HTERT RPE-1 (cell line): Measurements from ENCODE around the gene GTF2E1.
"Not testable (repeated sequence)": the region's sequence is repeated elsewhere in the genome, so short reads cannot be mapped to it uniquely, and the experiment has no call there.

ENCODE experiments used
- in situ Hi-C: fragments of 300-500 bp; cut with MboI; formaldehyde crosslinking; loops from 4 replicates; pipeline ENCODE4 v1.14.3; 2020; ENCODE audit warnings: low sequenced_read_pairs

Gene GTF2E1

DNA sequence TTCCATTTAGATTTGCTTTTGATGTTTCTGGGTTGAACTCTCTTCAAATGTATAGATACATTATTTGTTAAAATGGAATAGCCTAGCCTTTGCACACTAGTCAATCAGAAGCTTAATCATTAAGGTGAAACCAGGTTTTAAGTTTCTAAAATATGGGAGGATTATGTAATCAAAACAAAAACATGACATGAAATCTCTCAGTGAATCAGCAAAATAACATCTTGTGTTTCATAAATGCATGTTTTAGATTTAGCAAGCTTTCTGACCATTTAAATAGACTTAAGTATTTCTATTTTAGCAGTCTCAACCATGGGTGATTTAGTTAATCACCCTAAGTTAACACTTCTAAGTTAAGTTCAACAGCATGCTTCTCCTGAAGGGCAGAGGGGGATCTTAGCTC, 11.3 kb downstream of the GTF2E1 start:
- in situ Hi-C loops = no loop called here

DNA sequence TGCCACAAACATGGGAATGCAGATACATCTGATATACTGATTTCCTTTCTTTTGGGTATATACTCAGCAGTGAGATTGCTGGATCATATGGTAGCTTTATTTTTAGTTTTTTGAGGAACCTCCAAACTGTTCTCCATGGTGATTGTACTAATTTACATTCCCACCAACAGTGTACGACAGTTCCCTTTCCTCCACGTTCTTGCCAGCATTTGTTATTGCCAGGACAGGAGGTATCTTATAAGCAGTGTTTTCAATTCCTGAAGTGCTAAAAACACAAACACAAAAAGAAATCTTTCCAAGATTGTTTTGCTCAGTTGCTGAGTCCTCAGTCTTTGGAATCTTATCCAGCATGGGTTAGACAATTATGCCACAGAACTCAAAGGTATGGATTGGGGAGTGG, 13.5 kb downstream of the GTF2E1 start:
- in situ Hi-C loops = no loop called here

DNA sequence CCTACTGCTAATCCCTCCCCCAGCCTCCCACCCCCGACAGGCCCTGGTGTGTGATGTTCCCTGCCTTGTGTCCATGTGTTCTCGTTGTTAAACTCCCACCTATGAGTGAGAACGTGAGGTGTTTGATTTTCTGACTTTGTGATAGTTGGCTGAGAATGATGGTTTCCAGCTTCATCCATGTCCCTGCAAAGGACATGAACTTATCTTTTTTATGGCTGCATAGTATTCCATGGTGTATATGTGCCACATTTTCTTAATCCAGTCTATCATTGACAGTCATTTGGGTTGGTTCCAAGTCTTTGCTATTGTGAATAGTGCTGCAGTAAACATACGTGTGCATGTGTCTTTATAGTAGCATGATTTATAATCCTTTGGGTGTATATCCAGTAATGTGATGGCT, 16.0 kb downstream of the GTF2E1 start:
- in situ Hi-C loops = not testable (repeated sequence)

DNA sequence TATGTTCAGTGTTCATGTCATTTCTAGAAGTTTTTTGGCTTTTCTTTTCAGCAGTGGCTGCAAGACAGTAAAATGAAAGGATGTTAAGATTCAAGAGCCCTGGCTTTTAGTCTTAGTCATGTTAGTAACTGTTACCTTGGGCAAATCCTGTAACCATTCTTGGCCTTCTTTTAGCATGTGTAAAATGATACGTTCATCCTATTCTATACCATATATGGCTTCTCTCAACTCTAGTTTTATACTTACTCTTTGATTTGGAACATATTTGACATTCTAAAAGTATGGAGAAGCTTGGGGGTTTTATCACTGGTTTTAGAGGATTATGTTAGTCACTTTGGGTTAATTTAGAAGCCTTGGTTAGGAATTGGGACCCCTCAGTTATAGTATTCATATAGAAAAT, 20.1 kb downstream of the GTF2E1 start:
- in situ Hi-C loops = no loop called here

DNA sequence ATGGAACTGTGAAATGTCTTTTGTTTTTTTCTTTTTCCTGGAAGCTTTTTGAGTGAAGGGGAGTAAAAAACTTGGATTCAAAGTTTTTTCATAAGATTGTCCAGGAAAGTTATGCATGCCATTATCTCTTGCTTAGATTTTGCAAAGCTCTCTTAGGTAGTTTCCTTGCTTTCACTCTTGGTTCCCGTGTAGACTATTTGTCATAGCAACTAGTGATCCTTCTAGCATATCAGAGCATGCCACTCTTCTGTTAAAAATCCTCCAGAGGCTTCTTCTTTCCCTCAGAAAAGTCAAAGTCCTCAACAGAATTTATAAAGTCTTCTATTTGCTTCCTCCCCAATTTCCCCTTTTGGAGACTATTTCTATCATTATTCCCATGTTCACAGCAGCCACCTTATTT, 21.1 kb downstream of the GTF2E1 start:
- in situ Hi-C loops = no loop called here

DNA sequence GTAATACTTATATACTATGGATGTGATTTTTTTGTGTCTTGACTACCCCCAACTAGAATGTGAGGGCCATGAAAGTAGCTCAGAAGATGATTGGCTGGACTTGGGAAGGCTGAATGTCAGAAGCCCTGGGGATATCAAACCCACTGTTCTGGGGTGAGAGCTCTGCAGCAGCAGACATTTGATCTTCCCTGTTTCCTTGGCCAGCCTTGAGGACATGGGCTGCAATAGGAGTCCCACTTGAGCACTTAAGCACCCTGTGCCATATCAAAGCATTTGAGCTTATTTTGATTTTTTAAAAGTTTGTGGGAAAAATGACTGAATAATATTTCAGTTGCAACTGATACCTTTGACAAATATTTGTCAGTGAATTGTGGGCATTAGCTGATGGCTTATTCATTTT, 21.7 kb downstream of the GTF2E1 start:
- in situ Hi-C loops = no loop called here

DNA sequence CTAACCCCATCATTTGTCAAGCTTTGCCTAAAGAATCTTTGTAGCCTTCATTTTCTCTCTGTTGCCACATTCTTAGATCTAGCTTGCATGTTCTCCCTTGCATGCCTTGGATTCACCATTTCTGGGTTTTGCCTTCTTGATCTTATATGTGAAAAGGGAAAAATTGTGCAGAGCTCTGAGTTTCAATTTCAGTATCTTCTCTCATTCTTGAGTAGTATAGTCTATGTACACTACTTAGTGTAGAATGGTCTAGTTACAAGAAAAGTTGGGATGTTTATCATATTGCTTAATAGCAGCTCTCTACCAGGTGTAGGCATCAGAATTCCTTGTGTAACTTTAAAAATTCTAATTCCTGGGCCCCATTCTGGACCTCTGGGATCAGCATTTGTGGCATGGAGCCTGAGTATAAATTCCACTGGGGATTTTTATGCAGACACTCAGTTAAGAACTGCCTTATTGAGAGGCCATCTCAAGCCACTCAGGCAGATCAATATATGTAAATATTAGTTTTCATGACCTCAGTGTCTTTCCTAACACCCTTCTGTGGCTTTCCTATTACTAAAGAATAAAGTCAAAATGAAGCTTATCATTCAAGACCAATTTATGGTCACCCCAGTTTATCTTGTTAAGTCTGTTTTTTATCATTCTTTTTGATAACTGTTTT, 23.4 kb downstream of the GTF2E1 start:
- in situ Hi-C loops = no loop called here

DNA sequence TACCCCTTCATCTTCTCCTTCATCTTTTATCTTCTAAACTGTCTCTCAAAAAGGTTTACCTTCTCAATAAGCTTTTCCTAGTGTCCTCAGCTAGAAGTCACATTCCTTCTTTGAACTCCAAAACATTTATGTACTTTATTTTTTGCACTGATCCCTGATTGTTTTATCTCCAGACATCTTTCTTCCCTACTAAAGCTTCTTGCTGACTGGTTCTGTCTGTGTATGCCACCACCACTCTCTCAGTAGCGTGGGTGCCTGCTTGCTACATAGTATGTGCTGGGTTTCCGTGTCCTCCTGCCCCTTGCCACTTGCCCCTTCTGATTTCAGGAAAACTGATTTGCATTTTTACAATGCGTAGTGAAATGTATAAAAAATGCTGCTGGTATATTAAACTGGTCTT, 24.0 kb downstream of the GTF2E1 start:
- in situ Hi-C loops = no loop called here

DNA sequence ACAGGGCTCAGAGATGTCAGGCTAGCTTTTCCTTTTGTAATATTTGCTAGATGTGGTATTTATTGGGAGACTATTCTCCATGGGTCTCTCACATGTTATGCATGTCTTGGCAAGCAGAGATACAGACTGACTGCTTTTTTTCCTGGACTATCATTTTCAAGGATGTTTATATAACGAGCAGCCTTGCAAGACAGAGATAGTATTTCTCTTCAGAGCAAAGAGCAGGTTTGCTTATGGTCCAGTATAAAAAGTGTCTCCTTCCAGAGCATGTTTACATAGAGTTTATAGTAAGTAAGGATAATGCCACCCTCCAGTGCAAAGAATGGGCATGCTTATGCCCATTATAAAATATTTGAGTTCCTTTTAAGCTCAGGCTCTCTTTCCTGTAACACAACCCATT, 24.6 kb downstream of the GTF2E1 start:
- in situ Hi-C loops = no loop called here

DNA sequence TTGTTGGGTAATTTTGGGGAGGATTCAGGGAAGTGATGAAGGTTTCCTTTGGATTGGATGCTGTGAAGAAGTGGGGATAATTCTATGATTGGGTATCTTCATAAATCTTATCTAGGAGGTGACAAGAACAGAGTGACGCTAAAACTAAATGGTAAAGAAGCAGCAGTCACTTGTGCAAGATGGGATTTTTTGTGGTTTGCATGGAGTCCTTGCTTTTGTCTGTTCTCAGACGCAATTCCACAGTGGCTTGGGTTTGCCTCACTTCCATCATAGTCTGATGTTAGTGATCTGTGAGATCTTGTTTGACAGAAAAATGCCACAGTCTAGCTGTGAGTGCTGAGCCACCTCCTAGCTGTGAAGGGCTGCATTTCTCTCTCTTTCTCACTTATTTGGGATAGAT, 26.9 kb downstream of the GTF2E1 start:
- in situ Hi-C loops = no loop called here

DNA sequence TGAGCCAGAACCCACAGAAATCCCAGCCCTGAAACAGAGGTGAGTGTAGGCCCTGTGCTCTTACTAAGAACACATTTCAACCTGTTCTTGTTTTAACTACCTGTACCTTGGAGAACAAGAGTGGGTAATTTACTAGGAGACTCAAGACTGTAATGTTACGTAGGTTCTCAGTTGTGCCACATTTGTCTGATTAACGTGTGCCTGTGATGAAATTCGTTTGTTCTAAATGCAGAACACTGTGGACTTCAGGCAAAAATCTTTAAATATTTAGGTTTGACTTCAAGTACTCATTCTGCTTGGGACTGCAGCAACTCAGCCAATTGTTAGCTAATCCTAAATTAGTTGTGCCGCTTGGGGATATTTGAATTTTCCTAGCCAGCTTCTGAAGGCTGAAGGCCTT, 28.3 kb downstream of the GTF2E1 start:
- in situ Hi-C loops = no loop called here

DNA sequence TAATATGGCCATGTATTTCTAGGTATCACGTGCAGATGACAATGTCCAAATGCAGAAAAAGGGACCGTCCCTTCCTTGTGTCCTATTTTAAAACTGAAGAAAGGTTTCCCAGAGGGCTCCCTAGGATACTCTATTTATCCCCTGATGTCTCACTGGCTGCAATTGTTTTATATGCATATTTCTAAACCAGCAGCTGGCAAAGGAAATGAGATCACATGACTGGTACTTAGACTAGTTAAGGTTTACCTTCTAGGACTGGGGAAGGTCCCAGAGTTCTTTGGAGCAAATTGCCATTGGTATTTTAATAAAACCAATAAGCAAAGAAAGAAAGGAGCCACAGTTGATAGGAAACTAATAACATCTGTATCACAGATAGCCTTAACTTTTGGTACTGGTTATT, 29.5 kb downstream of the GTF2E1 start:
- in situ Hi-C loops = no loop called here

DNA sequence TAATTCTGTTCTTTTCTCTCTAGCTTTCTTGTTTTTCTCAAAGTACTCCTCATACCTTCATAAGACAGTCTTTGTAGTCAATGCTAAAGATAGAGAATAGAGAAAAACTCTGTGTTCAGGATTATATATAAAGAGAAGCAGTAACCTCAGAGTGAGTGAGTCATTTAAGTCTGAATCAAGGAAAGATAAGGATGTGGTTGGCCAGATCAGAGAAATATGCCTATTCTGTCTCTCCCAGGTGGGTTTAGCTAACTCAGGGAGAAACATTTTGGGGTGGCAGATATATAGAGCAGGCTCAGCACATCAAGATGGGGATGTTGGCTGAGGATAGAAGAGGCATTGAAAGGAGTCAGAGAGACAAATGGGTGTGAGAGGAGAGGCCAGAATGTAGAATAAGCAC, 31.4 kb downstream of the GTF2E1 start:
- in situ Hi-C loops = no loop called here

DNA sequence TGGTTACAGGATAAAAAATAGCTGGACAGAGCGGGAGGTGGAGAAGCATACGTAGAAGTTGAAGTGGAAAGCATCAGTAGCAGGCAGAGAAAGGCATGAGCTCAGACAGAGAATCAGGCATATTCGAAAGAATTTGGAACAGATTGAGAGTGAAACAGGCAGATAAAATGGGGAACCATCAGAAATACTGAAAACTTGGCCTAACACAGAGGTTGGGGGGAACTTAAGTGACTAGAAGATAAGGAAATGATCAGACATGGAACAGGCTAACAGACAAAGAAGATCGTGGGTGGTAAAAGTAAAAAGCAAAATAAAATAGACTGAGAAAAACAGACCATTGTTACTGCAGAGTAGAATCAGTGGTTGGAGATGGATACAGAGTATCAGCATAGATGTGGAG, 32.9 kb downstream of the GTF2E1 start:
- in situ Hi-C loops = no loop called here

DNA sequence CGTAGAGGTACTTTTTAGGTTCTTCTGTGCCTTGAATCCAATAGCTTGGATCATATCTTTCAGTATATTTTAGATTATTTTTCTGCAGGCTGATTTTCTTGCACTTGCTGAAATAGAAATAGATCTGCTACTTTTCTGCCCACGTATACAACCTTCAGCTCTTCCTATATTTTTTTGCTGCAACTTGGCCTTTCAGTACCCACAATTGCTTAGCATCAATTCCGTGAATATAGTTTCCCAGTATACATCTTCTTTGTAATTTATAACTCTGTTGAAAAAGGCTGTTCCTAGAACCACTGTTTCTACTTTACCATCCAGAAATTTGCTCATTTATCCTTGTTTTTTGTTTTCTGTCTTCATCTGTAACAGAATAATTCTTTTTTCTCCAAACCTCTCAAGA, 36.2 kb downstream of the GTF2E1 start:
- in situ Hi-C loops = no loop called here

DNA sequence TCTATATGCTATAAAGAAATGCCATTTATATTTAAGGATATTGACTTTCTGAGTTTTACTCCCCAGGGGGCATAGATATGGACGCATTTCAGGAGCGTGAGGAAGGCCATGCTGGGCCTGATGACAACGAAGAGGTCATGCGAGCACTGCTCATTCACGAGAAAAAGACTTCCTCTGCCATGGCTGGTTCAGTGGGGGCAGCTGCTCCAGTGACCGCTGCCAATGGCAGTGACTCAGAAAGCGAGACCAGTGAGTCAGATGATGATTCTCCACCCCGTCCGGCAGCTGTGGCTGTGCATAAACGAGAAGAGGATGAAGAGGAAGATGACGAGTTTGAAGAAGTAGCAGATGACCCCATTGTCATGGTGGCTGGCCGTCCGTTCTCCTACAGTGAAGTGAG, 38.4 kb downstream of the GTF2E1 start:
- in situ Hi-C loops = no loop called here

DNA sequence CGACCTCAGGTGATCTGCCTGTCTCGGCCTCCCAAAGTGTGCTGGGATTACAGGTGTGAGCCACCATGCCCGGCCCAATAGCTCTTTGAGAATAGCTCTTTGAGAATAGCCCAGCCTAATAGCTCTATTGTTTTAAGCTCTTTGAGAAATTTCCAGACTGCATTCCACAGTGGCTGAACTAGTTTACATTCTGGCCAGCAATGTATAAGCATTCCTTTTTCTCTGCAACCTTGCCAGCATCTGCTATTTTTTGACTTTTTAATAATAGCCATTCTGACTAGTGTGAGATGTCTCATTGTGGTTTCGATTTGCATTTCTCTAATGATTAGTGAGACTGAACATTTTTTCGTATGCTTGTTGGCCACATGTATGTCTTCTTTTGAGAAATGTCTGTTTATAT, 43.3 kb downstream of the GTF2E1 start:
- in situ Hi-C loops = not testable (repeated sequence)

DNA sequence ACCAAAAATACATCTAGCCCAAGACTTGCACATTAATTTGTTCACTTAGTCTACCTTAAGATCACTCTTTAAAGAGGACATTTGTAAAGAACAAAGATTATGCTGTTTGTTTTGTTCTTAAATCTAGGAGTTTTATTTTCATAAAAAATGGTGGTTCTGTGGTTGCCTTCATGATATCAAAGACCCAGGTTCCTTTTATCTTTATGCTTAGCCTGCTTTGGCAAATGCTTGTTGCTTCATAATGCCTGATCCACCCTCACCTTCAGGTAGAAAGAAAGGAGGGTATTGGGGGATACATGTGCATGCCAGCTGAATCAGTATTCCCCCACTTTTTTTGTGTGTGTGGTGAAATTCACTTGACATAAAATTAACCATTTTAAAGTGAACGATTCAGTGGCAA, 48.5 kb downstream of the GTF2E1 start:
- in situ Hi-C loops = no loop called here

DNA sequence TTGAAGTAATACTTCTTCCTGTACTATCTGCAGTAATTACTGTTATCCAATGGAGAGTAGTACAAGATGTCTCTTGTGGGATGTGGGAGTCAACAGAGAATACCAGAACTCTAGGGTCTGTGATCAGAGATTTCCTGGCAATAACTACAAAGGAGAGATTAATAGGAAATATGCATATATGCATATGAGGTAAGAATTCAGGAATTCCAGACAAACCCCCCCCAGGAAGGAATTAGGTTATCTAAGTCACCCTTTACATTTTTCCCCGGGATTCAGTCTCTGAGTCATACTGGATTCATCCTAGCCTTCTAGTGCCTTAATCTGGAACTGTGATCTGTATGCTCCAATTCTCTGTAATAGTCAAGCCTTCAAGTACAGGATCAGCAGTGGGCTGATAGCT, 49.4 kb downstream of the GTF2E1 start:
- in situ Hi-C loops = no loop called here

DNA sequence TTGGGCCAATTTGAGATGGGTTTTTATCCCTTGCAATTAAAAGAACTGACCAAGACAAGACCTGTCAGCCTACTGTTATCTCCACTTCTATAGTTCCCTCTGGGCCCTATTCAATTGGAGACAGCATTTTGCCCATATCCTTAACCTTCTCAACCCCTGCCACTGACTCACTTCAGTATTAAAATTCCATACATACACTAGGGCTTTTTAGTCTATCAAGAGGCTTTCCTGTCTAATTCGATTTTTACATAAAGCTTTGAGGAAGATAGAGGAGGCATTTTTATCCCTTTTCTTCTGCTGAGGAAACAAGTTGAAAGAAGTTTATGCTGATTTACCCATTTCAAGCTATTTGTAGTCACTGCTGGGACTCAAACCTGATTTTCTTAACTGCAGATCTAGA, 51.1 kb downstream of the GTF2E1 start:
- in situ Hi-C loops = no loop called here

DNA sequence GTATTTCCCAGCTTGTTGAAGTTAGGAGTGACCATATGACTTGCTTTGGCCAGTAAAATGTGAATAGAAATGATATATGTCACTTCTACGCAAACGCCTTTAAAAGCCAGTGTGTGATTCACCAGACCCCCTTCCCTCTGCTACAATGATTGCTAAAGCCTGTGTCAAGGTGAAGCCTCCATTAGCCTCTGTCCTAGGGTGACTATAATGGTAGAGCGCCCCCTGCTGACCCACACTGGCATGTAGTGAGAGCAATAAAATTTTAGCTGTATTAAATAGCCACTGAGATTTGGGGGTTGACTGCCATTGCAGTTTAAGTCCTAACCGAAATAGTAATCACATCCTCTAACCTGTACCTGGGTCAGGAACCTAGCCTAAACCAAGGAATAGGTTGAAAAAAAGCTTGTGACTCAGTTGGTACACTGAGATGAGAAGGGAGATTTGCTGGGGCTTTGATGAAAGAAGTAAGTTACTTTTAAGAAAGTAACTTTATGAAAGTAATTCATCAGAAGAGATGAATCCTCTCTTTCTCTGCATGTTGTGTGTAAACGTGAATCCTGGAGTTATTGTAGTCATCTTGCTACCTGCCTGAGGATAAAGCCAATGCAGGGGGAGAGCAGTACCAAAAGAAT, 52.6 kb downstream of the GTF2E1 start:
- in situ Hi-C loops = no loop called here

DNA sequence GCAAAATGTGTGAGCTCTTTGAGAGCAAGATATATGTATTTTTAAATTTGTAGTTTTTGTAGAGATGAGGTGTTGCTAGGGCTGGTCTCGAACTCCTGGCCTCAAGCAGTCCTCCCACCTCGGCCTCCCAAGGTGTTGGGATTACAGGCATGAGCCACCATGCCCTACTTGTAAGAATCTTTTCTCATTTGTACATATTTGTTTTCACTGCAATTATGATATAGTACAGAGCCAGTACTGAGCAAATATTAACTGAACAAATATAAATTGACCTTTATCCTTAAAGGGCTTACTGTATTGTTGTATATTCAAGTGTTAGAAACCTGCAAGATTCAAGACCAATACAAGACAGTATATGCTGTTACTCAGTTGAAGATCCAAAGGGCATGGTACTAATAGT, 53.4 kb downstream of the GTF2E1 start:
- in situ Hi-C loops = no loop called here

DNA sequence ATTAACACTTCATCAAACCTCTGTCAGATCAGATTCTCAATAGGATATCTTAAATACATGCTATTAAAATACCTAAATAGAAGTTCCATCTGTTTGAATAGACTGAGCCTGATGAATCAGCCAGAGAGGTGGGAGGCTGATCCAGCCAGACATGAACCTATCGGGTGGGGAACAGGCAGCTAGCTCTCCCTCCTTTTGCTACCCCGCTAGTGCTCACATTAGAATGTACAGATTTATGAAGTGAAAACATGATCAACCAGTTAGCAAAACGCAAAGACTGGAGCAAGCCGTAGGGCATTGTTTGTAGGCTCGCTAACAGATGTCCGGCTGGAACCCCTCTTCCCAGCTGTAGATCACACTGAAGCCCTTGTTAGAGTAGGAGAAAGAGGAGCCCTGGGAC, 54.4 kb downstream of the GTF2E1 start:
- in situ Hi-C loops = no loop called here
